DMS53 treated with DMSO at 0.1 percent for 48 hours (cell line): ENCODE results near the gene PTPA.
"Not testable (repeated sequence)": the region's sequence is repeated elsewhere in the genome, so short reads cannot be mapped to it uniquely, and the experiment has no call there.

ENCODE experiments used
- DNase-seq: peaks from one replicate; lab custom pipeline; 2025; ENCODE audit not compliant: unreplicated experiment; lab: John Stamatoyannopoulos, UW

Gene PTPA

DNA sequence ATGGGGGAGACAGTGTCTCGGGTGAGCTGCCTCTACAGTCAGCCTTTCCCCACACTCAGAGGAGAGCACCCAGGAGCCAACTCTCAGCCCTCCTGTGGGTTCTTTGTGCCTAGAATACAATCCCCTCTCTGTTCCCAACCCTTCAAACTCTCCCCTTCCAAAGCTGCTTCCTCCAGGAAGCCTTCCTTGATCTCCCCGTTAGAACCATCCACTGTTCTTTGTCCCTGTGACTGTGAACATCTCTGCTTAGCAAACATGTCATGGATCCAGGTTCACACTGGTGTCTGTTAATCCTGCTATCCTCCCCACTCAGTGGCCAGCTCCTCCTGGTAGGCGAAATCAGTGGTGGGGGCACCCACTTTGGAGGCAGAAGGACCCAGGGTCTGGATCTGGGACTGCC, 83.0 kb downstream of the PTPA start:
- no peak for DNase-seq

DNA sequence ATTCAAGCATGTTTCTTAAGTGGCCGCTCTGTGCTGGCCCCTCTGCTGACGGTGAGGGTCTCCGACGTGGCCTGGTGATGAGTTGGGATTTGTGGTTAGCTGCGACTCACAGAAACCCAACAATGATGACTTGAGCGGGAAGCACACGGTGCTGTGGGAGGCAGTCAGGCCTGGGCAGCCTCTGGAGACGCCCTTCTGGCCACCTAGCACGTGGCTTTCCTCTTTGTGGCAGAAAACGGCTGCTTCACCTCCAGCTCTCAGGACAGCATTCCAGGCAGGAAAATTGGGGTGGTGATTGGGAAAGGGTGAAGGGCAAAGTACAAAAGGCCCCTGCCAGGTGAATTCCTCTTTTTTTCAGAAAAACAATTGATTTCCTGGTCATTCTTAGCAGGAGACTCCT, 84.4 kb downstream of the PTPA start:
- no peak for DNase-seq

DNA sequence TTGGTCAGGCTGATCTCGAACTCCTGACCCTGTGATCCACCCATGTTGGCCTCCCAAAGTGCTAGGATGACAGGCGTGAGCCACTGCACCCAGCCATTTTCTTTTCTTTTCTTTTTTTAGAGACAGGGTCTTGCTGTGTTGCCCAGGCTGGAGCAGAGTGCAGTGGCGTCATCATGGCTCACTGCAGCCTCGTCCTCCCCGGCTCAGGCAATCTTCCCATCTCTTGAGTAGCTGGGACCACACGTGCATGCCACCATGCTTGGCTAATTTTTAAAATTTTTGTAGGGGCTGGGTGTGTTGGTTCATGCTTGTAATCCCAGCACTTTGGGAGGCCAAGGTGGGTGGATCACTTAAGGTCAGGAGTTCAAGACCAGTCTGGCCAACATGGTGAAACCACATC, 85.8 kb downstream of the PTPA start:
- DNase-seq: not testable (repeated sequence)

DNA sequence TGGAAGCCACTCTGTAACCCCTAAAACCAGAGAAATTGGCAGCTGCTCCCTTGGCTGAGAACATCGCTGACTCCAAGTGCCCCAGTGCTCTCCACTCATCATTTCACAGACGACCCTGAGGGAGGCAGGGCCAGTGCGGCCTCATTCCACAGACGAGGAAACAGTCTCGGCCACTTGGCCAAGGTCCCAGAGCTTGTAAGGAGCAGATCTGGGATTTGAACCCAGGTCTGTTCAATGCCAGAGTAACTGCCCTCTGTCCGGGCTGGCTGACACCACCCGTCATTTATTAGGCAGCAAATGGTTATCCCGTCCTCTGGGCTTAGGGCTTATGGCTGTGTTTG, 86.7 kb downstream of the PTPA start:
- DNase-seq: no peak
